GM06990 (cell line): ENCODE results near the gene JARID2.

Source experiments
- DNase-seq: peaks from one replicate; pipeline ENCODE4 v3.0.0-alpha.2; 2011; ENCODE audit not compliant: insufficient read length; ENCODE audit errors: extremely low read depth
- H3K27me3 ChIP-seq: replicated peaks from 2 replicates; pipeline ENCODE4 v1.6.0; 2011; ENCODE audit warnings: low read length; ENCODE audit not compliant: control insufficient read depth, insufficient read depth
- H3K36me3 ChIP-seq: 2 replicates; pipeline ENCODE4 v1.5.1; 2011; ENCODE audit warnings: low read length; ENCODE audit not compliant: control insufficient read depth, insufficient read depth
- H3K4me3 ChIP-seq: replicated peaks from 2 replicates; pipeline ENCODE4 v1.5.1; 2011; ENCODE audit warnings: low read depth, mild to moderate bottlenecking, control low read depth, low read length
- CTCF ChIP-seq: IDR thresholded peaks from 2 replicates; pipeline ENCODE4 v1.5.1; 2011; ENCODE audit warnings: low read length, control low read depth, mild to moderate bottlenecking, inconsistent platforms; ENCODE audit not compliant: insufficient read depth, poor library complexity, severe bottlenecking

The JARID2 gene

GRCh38 chr6:15269619-15270018 lies 23.8 kb downstream of the JARID2 start:
- H3K27me3 ChIP-seq: no peaks in the 10 kb centered on the region
- no peak for DNase-seq
- no peak overlapping the region for H3K4me3 ChIP-seq
- TF ChIP-seq CTCF: no peak
- H3K36me3 ChIP-seq: no peaks in the 10 kb centered on the region

GRCh38 chr6:15270402-15270801 lies 24.5 kb downstream of the JARID2 start:
- H3K27me3 ChIP-seq: no peaks in the 10 kb centered on the region
- H3K36me3 ChIP-seq: no peaks in the 10 kb centered on the region
- no peak overlapping the region for H3K4me3 ChIP-seq
- DNase-seq: no peak
- no peak for TF ChIP-seq CTCF

GRCh38 chr6:15272562-15272961 lies 26.7 kb downstream of the JARID2 start:
- Histone ChIP-seq H3K36me3 (no peaks in the 10 kb centered on the region), H3K4me3 (no peak overlapping the region), H3K27me3 (no peaks in the 10 kb centered on the region)
- no peak for TF ChIP-seq CTCF
- DNase-seq: no peak

GRCh38 chr6:15274692-15275387 lies 29.0 kb downstream of the JARID2 start:
- H3K27me3 ChIP-seq: no peaks in the 10 kb centered on the region
- no peak for TF ChIP-seq CTCF
- no peak for DNase-seq
- no peaks in the 10 kb centered on the region for H3K36me3 ChIP-seq
- H3K4me3 ChIP-seq: no peak overlapping the region

- TF ChIP-seq CTCF: no peak
- no peaks in the 10 kb centered on the region for H3K36me3 ChIP-seq
- H3K27me3 ChIP-seq: no peaks in the 10 kb centered on the region
- no peak for DNase-seq
- no peak overlapping the region for H3K4me3 ChIP-seq
Measured at GRCh38 chr6:15276036-15276985, 30.4 kb downstream of the JARID2 start.
